WTC11 (cell line): Measurements from ENCODE around the gene SPECC1L. TPM values are rescaled to one million over a fixed set of nuclear protein-coding genes. Genes with fewer than 3 reads are reported as not detected.
A peak's percentile ranks its signal among the peaks of the same experiment; 100 is the strongest.

Experiments
- ATAC-seq: fragments of 200-7000 bp; cut with Tn5 transposase; 2 replicates; pipeline ENCODE4 v1.10.0; 2021; ENCODE audit warnings: mild to moderate bottlenecking, moderate library complexity
- CTCF ChIA-PET: fragments of 300-600 bp; sonication (Branson Sonifier 250); formaldehyde crosslinking; loops from one replicate; lab custom pipeline; 2021; ENCODE audit warnings: antibody characterized with exemption; lab: Charles Lee
- POLR2A ChIA-PET: fragments of 350-600 bp; sonication (Branson Sonifier 250); formaldehyde crosslinking; loops from one replicate; lab custom pipeline; 2021; ENCODE audit warnings: antibody characterized with exemption; lab: Charles Lee
- DNase-seq: peaks from one replicate; pipeline ENCODE4 v3.0.0; 2021; ENCODE audit warnings: low spot score
- H3K27ac Mint-ChIP-seq: 2 replicates; pipeline ENCODE4 v1.8.0; 2021; ENCODE audit warnings: mixed read lengths
- H3K27me3 Mint-ChIP-seq: 2 replicates; pipeline ENCODE4 v1.8.0; 2021; ENCODE audit warnings: low read depth, mild to moderate bottlenecking, moderate library complexity, mixed read lengths
- H3K36me3 Mint-ChIP-seq: 2 replicates; pipeline ENCODE4 v1.8.0; 2021; ENCODE audit warnings: mixed read lengths
- H3K4me1 Mint-ChIP-seq: 2 replicates; pipeline ENCODE4 v1.8.0; 2022; ENCODE audit warnings: mixed read lengths
- H3K4me3 Mint-ChIP-seq: 2 replicates; pipeline ENCODE4 v1.8.0; 2021; ENCODE audit warnings: mild to moderate bottlenecking, moderate library complexity, mixed read lengths
- H3K9me3 Mint-ChIP-seq: 2 replicates; pipeline ENCODE4 v1.8.0; 2021; ENCODE audit warnings: mixed read lengths
- ATF2 ChIP-seq: sonication (generic); formaldehyde crosslinking; IDR thresholded peaks from 2 replicates; pipeline ENCODE4 v1.8.1; 2022; ENCODE audit warnings: low read depth, missing genetic modification reagents, borderline replicate concordance
- ATF3 ChIP-seq: sonication (generic); formaldehyde crosslinking; conservative IDR thresholded peaks from 2 replicates; pipeline ENCODE4 v1.8.1; 2022; ENCODE audit warnings: mild to moderate bottlenecking, missing genetic modification reagents
- CBFB ChIP-seq: sonication (generic); formaldehyde crosslinking; IDR thresholded peaks from 2 replicates; pipeline ENCODE4 v1.8.1; 2022; ENCODE audit warnings: mild to moderate bottlenecking, low read depth, missing genetic modification reagents
- CREB1 ChIP-seq: sonication (generic); formaldehyde crosslinking; IDR thresholded peaks from 2 replicates; pipeline ENCODE4 v1.8.0; 2023; ENCODE audit warnings: mild to moderate bottlenecking, missing genetic modification reagents
- CREM ChIP-seq: sonication (generic); formaldehyde crosslinking; IDR thresholded peaks from 2 replicates; pipeline ENCODE4 v1.8.1; 2022; ENCODE audit warnings: mild to moderate bottlenecking, missing genetic modification reagents, moderate library complexity
- OVOL2 ChIP-seq: fragments of 250-450 bp; sonication (Bioruptor Pico); IDR thresholded peaks from 2 replicates; pipeline ENCODE4 v1.9.0; 2021; ENCODE audit warnings: mild to moderate bottlenecking, borderline replicate concordance
- PREB ChIP-seq: sonication (generic); formaldehyde crosslinking; IDR thresholded peaks from 2 replicates; pipeline ENCODE4 v1.8.1; 2022; ENCODE audit warnings: mild to moderate bottlenecking, missing genetic modification reagents, moderate library complexity, borderline replicate concordance
- TEAD4 ChIP-seq: sonication (generic); formaldehyde crosslinking; IDR thresholded peaks from 2 replicates; pipeline ENCODE4 v1.8.0; 2022; ENCODE audit warnings: mild to moderate bottlenecking, missing genetic modification reagents
- USF2 ChIP-seq: sonication (generic); formaldehyde crosslinking; IDR thresholded peaks from 2 replicates; pipeline ENCODE4 v1.8.1; 2023; ENCODE audit warnings: mild to moderate bottlenecking, missing genetic modification reagents, moderate library complexity
- ZNF263 ChIP-seq: sonication (generic); formaldehyde crosslinking; IDR thresholded peaks from 2 replicates; pipeline ENCODE4 v1.8.1; 2022; ENCODE audit warnings: low read depth, mild to moderate bottlenecking, moderate library complexity, missing genetic modification reagents
- ZNF416 ChIP-seq: fragments of 250-450 bp; sonication (Bioruptor Pico); IDR thresholded peaks from 2 replicates; pipeline ENCODE4 v1.9.0; 2021; ENCODE audit warnings: mild to moderate bottlenecking, inconsistent platforms
- total RNA-seq: library from RNA; stranded (reverse); gene quantifications from 3 replicates; pipeline ENCODE4 v1.2.3, GENCODE V29; 2021
- TF ChIP-seq, protein P1 (sequence below): sonication (generic); formaldehyde crosslinking; IDR thresholded peaks from 2 replicates; pipeline ENCODE4 v1.8.0; 2022; ENCODE audit warnings: missing genetic modification reagents
- TF ChIP-seq, protein P2 (sequence below): sonication (generic); formaldehyde crosslinking; IDR thresholded peaks from 2 replicates; pipeline ENCODE4 v1.8.0; 2023; ENCODE audit warnings: mild to moderate bottlenecking, missing genetic modification reagents
- TF ChIP-seq, protein P3 (sequence below): fragments of 250-450 bp; sonication (Bioruptor Pico); IDR thresholded peaks from 2 replicates; pipeline ENCODE4 v1.9.0; 2021; ENCODE audit warnings: mild to moderate bottlenecking
- TF ChIP-seq, protein P4 (sequence below): fragments of 250-450 bp; sonication (Bioruptor Pico); conservative IDR thresholded peaks from 2 replicates; pipeline ENCODE4 v1.9.0; 2021; ENCODE audit warnings: mild to moderate bottlenecking

Gene SPECC1L
- total RNA-seq, 1 experiment from 2014 or later, result 44.6 TPM

GRCh38 chr22:24446260-24446611 is 175.6 kb downstream of the SPECC1L start:
- H3K36me3 Mint-ChIP-seq, result no peaks in the 10 kb centered on the region; the same call in 1 of the 2 replicates
- CTCF ChIA-PET, result interaction anchor here (0.6 to 2.0 kb wide), 5 partner anchors 23 to 71 kb away, joined by 3 to 13 read pairs (median 3); no protein-coding TSS in a partner anchor
- no peak for ATAC-seq
- DNase-seq, result no peak
- TF ChIP-seq, protein P1, sequence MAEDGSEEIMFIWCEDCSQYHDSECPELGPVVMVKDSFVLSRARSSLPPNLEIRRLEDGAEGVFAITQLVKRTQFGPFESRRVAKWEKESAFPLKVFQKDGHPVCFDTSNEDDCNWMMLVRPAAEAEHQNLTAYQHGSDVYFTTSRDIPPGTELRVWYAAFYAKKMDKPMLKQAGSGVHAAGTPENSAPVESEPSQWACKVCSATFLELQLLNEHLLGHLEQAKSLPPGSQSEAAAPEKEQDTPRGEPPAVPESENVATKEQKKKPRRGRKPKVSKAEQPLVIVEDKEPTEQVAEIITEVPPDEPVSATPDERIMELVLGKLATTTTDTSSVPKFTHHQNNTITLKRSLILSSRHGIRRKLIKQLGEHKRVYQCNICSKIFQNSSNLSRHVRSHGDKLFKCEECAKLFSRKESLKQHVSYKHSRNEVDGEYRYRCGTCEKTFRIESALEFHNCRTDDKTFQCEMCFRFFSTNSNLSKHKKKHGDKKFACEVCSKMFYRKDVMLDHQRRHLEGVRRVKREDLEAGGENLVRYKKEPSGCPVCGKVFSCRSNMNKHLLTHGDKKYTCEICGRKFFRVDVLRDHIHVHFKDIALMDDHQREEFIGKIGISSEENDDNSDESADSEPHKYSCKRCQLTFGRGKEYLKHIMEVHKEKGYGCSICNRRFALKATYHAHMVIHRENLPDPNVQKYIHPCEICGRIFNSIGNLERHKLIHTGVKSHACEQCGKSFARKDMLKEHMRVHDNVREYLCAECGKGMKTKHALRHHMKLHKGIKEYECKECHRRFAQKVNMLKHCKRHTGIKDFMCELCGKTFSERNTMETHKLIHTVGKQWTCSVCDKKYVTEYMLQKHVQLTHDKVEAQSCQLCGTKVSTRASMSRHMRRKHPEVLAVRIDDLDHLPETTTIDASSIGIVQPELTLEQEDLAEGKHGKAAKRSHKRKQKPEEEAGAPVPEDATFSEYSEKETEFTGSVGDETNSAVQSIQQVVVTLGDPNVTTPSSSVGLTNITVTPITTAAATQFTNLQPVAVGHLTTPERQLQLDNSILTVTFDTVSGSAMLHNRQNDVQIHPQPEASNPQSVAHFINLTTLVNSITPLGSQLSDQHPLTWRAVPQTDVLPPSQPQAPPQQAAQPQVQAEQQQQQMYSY (CRISPR knock-in tag), result no peak
- TF ChIP-seq CBFB (CRISPR knock-in tag) (no peak), PREB (CRISPR knock-in tag) (no peak), OVOL2 (CRISPR knock-in tag) (no peak), ZNF416 (CRISPR knock-in tag) (no peak), ATF3 (no peak)
- TF ChIP-seq, all 79 proteins: peak for 0
- POLR2A ChIA-PET, result no interaction called here
- H3K27me3 Mint-ChIP-seq, result no peaks in the 10 kb centered on the region
- no peak overlapping the region for H3K27ac Mint-ChIP-seq
- H3K9me3 Mint-ChIP-seq, result no peaks in the 10 kb centered on the region
- peaks cover 14% of the 10 kb centered on the region for H3K4me1 Mint-ChIP-seq
- no peak overlapping the region for H3K4me3 Mint-ChIP-seq

DNA sequence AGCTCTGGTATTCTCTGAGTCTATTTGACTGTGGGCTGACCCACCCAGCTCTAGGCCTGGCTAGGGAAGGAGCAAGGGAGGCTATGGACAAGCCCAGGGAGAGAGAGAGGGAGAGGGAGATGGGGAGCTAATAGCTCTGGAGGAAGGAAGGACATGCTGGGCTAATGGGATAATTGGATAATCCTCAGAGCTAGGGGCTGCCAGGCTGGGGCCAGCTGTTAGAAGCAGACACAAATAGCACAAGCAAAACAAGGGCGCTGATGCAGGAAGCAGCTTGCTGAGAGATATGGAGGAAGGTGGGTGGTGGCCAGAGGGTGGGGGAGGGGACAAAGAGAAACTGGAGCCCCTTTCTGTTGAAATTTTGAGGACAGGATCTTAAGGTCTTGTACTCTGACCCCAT is 180.0 kb downstream of the SPECC1L start:
- no peak overlapping the region for H3K4me3 Mint-ChIP-seq
- CTCF ChIA-PET, result interaction anchor here (0.6 to 1.0 kb wide), 5 partner anchors 8 to 75 kb away, joined by 3 to 5 read pairs (median 4); no protein-coding TSS in a partner anchor
- 0 out of 2 replicates have a peak, but pooled peaks have one; percentile 20 for TF ChIP-seq USF2 (CRISPR knock-in tag)
- TF ChIP-seq, protein P2, sequence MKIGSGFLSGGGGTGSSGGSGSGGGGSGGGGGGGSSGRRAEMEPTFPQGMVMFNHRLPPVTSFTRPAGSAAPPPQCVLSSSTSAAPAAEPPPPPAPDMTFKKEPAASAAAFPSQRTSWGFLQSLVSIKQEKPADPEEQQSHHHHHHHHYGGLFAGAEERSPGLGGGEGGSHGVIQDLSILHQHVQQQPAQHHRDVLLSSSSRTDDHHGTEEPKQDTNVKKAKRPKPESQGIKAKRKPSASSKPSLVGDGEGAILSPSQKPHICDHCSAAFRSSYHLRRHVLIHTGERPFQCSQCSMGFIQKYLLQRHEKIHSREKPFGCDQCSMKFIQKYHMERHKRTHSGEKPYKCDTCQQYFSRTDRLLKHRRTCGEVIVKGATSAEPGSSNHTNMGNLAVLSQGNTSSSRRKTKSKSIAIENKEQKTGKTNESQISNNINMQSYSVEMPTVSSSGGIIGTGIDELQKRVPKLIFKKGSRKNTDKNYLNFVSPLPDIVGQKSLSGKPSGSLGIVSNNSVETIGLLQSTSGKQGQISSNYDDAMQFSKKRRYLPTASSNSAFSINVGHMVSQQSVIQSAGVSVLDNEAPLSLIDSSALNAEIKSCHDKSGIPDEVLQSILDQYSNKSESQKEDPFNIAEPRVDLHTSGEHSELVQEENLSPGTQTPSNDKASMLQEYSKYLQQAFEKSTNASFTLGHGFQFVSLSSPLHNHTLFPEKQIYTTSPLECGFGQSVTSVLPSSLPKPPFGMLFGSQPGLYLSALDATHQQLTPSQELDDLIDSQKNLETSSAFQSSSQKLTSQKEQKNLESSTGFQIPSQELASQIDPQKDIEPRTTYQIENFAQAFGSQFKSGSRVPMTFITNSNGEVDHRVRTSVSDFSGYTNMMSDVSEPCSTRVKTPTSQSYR (CRISPR knock-in tag), result no peak
- H3K27me3 Mint-ChIP-seq, result no peaks in the 10 kb centered on the region
- no peaks in the 10 kb centered on the region for H3K9me3 Mint-ChIP-seq
- no peaks in the 10 kb centered on the region for H3K36me3 Mint-ChIP-seq
- no peak for DNase-seq
- H3K4me1 Mint-ChIP-seq, result peaks cover 10% of the 10 kb centered on the region
- ATAC-seq, result no peak; the same call in 1 of the 2 replicates
- POLR2A ChIA-PET, result no interaction called here
- H3K27ac Mint-ChIP-seq, result no peak overlapping the region

DNA sequence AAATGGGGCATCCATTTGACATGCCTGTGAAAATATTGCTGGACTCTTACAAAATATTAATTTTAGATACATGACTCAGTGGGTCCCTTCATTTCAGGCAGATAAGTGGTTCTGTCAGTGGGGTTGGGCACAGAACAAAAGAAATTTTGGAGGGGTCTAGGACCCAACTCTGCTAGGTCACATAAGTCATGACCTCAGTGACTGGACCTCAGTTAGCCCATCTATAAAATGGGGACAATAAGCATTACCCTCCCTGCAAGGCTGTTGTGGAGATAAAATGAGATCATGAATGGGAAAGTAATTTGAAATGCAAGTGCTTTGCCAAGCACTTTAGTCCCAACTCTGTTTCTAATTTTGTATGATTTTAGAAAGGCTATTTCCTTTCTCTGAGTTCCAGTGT is 180.5 kb downstream of the SPECC1L start:
- no peak for ATAC-seq
- no peak overlapping the region for H3K4me3 Mint-ChIP-seq
- no peaks in the 10 kb centered on the region for H3K27me3 Mint-ChIP-seq
- TF ChIP-seq ZNF263 (CRISPR knock-in tag), result no peak
- TF ChIP-seq, all 79 proteins: peak for 0
- no peaks in the 10 kb centered on the region for H3K9me3 Mint-ChIP-seq
- no peak overlapping the region for H3K27ac Mint-ChIP-seq
- POLR2A ChIA-PET, result no interaction called here
- CTCF ChIA-PET, result interaction anchor here (0.9 to 1.0 kb wide), 2 partner anchors 27 to 29 kb away, joined by 4 read pairs; no protein-coding TSS in a partner anchor
- no peak for DNase-seq
- peaks cover 9% of the 10 kb centered on the region for H3K4me1 Mint-ChIP-seq
- H3K36me3 Mint-ChIP-seq, result no peaks in the 10 kb centered on the region

DNA sequence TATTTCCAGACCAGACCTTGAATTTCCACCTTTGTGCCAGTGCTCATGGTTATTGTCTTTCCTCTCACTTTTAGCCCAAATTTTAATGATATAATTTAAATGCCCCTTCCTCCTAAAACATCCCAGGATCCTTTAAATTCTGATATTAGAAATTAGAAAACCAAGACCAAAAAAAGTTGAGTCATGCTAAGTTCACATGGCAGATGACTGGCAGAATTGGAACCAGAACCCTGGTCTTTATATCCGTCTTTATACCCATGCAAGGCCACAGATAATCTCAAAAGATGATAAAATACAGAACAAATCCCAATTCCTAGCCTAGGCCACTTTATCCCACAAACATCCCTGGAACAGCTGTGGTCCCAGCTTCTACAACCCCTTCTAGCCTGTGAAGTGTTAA is 183.2 kb downstream of the SPECC1L start:
- no peak for ATAC-seq
- POLR2A ChIA-PET, result no interaction called here
- H3K27ac Mint-ChIP-seq, result no peak overlapping the region
- TF ChIP-seq, protein P3, sequence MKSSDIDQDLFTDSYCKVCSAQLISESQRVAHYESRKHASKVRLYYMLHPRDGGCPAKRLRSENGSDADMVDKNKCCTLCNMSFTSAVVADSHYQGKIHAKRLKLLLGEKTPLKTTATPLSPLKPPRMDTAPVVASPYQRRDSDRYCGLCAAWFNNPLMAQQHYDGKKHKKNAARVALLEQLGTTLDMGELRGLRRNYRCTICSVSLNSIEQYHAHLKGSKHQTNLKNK (CRISPR knock-in tag), result no peak
- TF ChIP-seq TEAD4 (no peak), CREM (no peak), CREB1 (no peak), ATF2 (CRISPR knock-in tag) (no peak)
- TF ChIP-seq, protein P4, sequence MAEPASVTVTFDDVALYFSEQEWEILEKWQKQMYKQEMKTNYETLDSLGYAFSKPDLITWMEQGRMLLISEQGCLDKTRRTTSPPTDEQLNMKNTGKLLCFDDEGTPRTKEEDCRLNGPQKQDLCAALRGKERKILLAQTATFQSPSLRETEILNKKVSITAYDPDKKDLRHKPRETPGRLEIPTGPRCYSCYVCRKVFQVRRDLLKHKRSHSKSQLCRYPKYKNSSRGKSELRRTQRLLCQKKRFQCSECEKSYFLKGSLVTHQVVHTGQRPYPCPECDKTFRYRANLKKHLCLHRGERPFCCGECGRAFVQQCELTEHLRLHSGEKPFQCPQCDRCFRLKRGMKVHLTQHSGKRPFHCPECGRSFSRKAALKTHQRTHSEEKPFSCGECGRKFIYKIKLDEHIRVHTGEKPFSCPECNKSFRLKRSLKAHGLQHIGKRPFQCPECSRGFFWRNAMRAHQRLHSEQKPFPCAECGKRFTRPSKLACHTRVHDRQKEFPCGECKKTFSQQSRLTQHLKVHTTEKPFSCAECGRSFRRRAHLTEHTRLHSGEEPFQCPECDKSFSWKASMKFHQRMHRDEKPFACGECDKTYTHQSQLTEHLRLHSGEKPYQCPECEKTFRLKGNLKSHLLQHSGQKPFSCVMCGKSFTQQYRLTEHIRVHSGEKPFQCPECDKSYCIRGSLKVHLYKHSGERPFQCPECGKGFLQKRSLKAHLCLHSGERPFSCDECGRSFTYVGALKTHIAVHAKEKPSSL (CRISPR knock-in tag), result no peak

More for the DNA sequence above, 183.2 kb downstream of the SPECC1L start:
- Mint-ChIP-seq H3K36me3 (no peaks in the 10 kb centered on the region), H3K4me3 (no peak overlapping the region), H3K4me1 (peaks cover 9% of the 10 kb centered on the region), H3K9me3 (no peaks in the 10 kb centered on the region), H3K27me3 (no peaks in the 10 kb centered on the region)
- CTCF ChIA-PET, result no interaction called here
- no peak for DNase-seq
